DMS114 treated with DMSO at 0.1 percent for 48 hours (cell line): ENCODE measurements around the gene NID1.

ENCODE experiments used
- DNase-seq: peaks from one replicate; lab custom pipeline; 2025; ENCODE audit not compliant: unreplicated experiment; lab: John Stamatoyannopoulos, UW

The NID1 gene

DNA sequence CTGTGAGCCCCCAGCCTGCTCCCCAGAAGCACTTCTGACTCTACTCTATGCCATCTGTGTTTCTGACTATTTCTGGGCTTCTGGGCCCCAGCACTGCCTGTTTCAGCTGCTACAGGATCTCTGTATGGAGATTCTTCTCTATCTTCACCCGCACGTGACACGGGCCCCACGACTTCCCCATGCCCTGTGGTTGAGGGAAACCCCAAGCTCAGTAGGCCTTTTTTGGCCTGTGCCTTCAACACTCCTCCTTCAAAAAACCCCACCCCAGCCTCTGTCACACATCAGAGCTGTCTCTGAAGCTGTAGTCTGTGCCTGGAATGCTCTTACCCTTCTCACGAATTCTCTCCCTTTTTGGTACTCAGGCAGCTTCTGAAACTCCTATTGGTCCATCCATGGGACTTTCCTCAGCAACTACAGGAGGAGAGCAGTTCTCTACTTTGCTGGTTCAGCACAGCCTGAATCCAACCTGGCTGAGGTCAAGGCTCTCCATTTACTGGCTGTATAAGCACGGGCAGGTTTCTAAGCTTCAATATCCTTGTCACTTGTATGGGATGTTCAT lies 2.0 kb upstream of the NID1 start:
- DNase-seq = no peak

DNA sequence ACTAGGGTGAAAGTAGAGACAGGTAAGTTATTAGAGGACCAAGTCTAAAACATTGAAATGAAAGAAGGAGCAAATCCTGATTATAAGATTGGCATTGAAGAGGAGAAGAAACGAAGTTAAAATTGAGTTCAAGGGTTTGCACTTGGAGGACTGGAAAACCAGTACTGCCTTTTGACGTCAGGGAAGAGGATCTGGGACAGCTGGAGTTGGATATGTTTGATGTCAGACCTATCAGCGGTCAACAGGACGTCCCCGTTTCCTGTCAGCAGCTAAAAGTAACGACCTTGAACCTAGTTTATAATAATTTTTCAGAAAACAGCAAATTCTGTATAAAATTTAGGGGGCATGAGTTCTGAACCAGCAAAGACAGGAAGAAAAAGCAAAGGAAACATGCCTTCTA lies 1.2 kb upstream of the NID1 start:
- no peak for DNase-seq

DNA sequence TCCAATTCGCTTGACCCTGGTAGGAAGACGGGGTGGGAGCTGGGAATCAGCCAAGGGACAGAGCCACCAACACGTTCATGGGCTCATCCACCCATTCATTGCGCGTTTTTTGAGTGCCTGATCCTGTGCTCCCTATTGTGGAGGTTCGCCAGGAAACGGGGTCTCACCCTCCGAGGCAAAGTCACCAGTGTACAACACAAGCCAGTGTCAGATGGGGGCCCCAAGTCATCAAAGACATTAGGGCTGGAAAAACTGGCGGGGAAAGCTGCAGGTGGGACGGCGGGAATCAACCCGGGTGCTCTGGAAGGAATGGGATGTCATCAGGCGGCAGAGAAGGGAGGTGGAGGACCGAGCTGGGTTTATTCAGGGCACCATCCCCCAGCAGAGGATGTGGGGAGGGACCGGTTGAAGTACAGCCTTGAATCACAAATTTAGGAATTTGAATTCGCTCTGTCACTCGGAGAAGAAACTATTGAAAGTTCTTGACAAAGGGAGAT lies 667 bp upstream of the NID1 start:
- DNase-seq = no peak

DNA sequence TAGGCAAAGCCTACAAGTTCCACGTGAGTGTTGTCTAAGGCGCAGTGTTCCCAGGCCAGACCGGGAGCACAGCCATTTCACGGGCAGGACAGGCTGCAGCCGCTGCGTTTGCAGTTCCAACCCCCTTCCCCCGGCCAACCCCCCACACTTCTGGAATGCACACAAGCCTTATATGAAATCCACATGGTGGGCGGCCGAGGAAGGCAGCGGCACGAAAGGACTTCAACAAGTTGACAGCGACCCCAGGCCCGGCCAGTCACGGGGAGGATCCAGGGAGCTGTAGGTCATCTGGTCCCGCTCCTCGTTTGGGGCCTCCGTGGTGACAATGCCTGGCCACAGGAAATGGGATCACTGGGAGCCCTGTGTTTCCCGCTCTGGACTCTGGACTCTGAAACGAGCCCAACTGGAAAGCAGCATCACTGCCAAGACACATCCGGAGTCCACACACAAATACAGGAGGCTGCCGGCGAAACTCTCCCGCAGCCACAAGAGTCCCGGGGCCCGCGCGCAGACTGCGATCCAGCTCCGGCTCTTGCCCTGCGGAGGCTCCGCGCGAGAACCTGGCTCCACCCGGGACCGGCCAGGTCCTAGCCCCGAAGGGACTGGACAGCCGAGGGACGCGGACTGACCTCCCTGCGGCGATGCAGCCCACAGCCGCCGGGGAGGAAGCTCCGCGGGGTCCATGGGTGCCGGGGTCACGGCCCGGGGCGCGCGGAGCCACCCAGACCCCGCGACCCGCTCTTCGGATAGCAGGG lies 794 bp downstream of the NID1 start:
- no peak for DNase-seq

DNA sequence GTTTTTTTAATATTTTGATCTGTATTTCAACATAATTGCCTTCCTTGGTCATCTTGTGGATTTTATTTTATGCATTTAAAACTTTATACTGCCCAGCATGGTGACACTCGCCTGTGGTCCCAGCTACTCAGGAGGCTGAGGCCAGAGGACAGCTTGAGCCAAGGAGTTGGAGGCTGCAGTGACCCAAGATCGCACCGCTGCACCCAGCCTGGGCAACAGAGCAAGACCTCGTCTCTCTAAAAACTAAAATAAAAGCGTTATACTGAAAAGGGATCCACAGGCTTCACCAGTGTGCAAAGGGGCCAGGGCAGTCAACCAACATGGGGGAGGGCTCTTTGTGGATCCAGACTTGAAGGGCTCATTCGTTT lies 1.4 kb downstream of the NID1 start:
- no peak for DNase-seq

DNA sequence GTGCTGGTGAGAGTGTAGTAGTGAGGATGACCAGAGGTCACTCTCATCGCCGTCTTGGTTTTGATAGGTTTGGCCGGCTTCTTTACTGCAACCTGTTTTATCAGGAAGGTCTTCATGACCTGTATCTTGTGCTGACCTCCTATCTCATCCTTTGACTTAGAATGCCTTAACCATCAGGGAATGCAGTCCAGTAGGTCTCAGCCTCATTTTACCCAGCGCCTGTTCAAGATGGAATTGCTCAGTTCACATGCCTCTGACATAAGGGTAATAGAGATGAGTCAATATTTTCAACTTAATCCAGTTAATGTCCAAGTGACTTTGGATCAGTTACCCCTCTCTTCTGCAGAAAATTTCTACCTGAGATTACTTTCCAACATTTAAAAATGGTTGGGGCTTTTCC lies 4.6 kb downstream of the NID1 start:
- no peak for DNase-seq

DNA sequence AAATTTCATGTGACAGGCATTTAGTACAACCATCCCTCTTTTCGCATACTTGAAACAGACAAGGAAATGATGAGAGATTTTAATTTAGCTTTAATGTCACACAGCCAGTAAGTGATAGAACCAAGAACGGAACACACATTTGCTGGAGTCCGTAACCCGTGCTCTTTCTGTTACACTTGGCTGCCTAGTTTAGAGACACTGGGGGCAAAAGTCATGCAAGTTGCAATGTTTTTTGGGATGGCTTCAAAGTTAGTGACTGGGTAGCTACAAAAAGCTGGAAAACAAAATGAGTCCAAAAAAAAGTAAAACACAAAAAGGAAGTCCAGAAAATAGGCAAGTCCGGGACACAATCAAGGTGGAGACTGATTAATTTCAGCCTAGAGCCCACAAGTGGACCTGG lies 5.9 kb downstream of the NID1 start:
- no peak for DNase-seq

DNA sequence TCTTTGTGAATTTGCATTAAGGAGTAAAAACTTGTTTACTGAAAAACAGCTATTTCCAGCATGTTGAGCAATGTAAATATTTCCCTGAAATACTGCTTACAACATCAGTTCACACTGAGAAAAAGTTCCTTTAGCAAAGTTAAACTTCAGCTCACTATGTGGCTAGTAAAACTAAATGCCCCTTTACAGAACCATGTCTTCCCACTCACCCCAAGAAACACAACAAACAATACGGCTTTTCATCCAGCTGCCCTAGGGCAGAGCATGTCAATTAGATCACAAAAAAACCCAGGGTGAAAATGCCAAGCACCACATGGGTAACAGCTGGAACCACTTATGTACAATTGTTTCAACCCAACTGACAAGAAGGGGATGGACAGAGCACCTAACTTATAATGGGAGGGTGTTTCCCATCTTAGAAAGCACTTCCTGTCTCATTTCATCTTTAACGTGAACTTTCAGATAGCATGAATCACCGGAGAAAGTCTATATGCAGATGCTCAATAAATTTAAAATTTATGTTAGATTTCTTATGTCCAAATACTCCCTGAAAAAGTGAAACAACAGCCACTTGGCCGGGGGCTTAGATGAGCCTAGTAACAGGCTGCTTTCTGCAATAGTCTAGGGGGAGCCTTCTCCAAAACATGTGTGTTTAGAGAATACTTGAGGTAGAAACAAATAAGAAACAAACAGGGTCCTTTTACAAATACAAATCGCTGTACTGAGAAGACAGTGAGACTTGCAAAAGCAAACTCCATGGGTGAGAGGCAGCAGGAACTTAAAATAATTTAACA lies 6.6 kb downstream of the NID1 start:
- DNase-seq = no peak

DNA sequence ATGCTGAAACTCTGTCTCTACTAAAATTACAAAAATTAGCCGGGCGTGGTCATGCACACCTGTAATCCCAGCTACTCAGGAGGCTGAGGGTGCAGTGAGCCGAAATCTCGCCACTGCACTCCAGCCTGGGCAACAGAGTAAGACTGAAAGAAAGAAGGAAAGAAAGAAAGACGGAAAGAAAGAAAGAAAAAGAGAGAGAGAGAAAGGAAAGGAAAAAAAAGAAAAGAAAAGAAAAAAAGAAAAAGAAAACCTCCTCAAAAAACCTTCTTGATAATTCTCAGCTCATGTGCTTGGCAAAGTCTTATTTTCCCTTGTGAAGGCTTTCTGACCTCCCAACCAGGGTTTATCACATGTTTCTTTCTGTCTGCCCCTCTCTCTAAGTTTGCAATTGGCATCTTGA lies 7.3 kb downstream of the NID1 start:
- no peak for DNase-seq

DNA sequence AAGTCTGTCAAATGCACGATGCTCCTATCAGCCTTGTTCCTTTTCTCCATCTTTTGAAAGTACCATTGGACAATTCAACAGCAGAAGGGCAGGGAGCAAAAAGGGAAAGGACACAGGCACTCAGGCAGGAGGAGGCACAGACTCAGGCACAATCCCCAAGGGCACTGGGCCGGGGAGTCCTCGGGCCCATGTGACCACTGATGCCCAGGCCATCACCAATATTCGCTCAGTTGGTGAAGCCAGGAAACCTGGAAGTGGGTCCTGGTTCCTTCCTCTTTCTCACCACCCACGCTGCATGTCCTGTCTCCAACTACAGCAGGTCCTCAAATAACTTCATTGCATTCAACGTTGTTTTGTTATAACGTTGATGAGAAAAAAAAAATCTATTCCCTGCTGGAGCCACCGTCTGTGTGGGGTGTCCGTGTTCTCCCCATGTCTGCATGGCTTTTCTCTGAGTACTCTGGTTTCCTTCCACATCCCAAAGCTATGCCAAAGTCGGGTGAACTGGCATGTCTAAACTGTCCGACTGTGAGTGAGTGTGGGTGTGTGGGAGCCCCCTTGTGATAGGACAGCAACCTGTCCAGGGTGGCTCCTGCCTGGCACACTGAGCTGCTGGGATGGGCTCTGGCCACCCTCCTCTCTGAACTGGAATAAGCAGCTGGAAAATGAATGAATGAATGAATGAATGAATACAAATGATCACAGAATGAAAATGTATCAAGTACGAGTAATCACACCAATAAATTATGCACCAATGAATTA lies 12.5 kb downstream of the NID1 start:
- no peak for DNase-seq

DNA sequence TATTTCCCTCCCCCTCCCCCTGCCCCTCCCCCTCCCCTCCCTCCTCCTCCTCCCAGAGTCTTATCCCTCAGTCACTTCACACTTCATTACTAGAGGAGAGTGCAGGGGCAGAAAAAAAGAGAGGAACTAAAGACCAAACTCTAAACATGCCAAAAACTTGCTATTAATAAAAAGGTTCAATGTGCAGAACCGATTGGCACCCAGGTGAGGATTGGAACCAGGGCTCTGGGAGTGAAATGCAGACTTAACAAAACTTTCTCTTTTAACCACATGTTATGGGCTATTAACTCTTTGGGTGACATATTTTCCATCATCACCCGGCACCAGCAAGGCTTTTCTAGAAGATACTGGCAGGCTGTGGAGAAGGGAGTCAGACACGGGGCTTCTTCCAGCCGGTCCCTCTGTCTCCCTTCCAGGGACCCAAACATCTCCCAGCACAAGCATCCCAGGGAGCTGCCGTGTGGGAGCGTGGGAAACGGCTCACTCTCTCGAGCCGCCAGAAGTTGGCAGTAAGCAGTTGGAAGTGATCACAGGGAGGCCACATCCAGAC lies 13.6 kb downstream of the NID1 start:
- no peak for DNase-seq

DNA sequence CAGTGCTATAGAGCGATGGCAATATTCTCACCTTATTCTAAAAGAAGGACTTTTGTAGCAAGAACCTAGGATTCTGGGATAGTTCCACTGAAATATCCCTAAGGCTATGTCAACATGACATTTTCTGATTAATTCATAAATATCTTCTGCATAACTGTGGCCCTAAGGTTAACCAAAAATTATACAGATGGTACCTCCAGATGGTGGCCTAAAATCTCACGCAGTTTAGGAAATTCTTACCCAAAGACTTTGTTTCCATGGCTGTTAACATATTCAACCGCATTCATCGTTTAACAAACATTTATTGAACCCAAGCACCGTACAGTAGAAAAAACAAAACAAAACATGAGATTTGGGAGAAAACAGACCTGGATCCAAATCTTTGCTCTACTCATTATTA lies 19.1 kb downstream of the NID1 start:
- DNase-seq = no peak

DNA sequence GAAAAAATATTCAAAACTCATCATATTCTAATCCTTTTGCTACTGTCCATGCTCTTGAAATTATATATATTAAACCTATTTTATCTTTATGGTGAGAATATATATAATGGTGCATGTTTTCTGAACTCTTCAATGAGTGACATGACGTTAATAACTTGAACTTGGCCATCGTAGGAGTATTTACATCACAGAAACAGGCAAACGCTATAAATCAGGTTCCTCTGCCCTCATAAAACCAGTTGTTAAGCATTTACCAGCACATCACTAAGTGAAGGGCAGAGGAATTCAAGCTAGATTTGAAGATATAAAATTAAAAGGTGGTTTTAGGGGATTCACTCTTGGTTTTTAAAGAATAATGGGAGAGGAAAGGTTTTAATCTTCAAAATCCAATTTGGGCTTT lies 20.5 kb downstream of the NID1 start:
- no peak for DNase-seq

DNA sequence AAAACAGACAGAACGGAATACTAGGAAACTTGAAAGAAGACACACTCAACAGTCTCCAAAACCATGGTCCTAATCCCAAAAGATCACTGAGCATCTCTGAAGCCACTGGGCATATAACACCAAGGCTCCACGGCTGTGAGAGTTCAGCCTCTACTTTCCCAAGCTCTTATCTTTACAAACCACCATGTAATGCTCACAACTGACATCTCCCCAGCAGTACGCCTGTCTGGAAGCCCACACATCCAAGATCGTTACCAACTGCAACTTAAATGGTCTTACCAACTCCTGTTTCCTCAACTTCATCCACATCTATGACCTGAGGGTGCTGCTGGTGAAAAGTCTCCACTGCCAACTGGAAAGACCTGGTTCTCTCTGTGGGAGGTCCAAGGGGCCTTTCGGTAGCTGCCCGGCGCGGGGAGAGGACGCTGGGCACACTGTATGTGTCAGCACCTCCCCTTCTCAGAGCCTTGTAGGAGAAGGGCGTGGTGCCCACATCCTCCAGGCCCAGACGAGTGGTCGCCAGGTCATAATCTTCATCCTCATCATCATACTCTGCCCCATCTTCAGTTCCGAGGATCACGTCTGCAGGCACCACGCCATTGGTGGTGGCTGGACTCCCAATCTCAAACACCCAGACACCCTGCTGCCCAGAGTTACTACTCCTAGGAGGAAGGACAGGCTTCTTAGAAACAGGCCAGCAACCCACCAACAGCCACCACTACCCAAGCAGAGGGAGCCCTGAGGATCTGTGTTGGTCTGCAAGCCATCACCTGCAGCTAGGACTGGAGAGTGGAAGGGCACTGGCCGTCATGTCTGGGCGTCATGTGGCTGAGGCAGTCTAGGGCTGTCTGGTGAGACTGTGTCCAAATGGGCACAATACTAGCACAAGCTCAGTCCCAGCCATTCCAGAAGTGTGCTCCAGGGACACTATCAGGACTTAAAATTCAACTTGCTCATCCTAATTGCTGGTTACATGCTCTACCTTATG lies 23.0 kb downstream of the NID1 start:
- DNase-seq = no peak

DNA sequence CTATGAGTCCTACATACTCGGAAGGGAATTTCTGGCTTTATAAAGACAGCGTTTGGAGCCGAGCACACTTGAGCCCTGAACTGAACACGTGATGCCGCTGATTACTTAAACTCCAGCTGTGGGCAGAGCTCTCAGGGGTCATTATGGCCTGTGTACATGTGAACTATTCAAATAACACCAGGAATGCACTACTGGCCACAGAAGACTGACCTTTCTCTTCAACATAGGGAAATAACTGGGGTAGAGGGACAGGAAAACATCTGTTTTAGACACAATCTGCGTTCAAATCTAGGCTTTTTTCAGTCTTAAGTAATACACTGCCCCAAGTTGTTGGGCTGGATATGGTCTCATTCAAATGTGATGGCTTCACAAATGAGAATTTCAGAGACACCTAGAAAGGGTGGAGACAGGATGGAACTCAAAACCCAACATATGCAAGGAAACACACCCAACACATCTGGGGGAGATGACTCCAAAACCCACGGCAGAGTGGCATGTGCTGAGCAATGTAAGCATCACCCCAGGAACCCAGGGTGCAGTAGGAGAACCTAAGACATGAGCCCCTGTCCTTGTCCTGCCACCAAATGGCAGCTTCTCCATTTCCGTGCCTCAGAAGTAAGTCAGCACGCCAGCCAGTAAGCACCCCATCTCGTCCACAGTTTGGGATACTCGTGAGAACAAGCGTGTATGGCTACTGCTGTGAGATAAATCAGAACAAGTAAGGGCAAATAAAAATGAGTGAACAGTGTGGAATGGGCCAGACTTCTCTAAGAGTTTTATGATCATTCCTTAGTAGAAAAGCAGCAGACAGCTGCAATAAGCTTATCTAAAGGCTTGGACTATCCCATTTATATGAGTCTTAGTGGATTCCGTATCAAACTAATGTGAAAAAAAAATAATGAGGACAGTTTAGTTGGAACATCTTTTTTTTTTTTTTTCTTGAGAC lies 24.9 kb downstream of the NID1 start:
- no peak for DNase-seq

DNA sequence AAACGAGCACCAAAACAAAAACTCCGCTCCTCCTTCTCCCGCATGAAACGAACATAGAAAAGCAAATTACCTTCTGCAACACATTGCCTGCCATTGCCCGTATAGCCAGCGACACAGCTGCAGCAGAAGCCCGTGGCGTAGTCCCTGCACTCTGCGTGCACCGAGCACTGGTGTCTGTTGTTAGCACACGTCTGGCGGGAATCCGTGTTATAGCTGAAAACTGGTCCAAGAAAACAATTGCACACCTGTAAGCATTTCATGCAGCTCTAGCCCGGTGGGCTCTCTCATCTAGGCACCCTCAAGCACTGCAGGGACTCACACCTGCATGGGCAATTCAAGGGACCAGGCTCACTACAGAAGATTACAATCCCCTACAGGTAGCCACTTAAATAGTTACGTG lies 26.9 kb downstream of the NID1 start:
- no peak for DNase-seq

DNA sequence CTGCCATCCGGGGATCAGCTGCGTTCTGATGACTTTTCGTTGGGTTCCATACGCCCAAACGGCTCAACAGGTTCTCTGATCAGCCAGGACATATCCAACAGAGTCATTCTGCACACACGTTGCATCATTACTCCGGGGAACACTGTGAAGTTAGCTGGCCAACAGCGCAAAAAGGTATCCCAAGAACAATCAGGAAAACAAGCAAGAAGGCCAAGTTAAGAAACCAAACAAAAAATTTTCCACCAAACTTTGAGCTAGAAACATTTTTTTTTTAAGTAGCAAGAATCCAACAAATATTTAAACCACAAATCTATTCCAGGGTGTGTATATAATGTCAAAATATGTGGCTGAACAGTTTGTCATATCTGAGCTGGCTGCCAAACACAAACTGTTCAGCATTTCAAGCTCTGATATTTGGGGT lies 29.2 kb downstream of the NID1 start:
- no peak for DNase-seq

DNA sequence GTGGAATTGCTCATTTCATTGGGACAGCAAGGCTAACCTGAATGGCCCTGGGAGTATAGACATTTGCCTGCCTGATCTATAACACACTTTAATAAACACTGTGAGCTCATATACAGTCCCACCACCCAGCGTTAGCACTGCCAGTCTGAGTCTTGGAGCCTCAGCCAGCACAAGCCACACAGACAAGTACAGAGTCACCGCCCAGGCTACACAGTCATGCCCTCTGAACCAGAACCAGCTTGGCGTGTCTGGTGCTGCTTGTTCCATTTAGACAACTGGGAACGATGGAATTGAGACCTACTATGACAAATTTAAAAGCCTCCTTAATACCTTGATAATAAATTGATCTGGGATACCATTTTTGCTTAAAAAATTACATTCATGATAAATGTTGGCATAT lies 31.6 kb downstream of the NID1 start:
- DNase-seq = no peak

DNA sequence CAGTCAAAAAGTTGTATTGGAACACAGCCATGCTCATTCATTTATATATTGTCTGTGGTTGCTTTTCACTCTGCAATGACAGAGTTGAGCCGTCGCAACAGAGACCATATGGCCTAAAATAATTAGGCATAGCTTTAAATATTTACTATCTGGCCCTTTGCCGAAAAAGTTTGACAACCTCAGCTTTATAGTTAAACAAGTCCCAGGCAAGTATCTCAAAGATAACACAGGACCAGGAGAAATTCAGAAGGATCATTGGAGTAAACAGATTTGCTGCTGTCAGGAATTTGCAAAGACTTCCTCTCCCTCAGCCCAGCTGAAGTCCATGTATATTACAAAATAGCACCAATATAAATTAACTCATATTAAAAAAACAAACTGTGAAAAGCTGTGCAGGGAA lies 34.4 kb downstream of the NID1 start:
- DNase-seq = no peak
